ENCODE data around the gene CUEDC1. TPM values are rescaled to one million over a fixed set of nuclear protein-coding genes. Genes with fewer than 3 reads are reported as not detected.
A peak's percentile ranks its signal among the peaks of the same experiment; 100 is the strongest.

Gene CUEDC1
- total RNA-seq, 3 donors from 2014 or later, result 13.0 to 18.0 (median 14.5) TPM

- peak overlapping the region in 1 of 2 donors; percentile 85 for H3K27ac ChIP-seq
- DNase-seq (ENCODE audit: low spot score in 2 of 2), result no peak
- intact Hi-C loops (cut with DNase I; ENCODE audit: low total_unique reads), result no loop called here
Measured at GRCh38 chr17:57876866-57877237, 78.4 kb downstream of the CUEDC1 start.

DNA sequence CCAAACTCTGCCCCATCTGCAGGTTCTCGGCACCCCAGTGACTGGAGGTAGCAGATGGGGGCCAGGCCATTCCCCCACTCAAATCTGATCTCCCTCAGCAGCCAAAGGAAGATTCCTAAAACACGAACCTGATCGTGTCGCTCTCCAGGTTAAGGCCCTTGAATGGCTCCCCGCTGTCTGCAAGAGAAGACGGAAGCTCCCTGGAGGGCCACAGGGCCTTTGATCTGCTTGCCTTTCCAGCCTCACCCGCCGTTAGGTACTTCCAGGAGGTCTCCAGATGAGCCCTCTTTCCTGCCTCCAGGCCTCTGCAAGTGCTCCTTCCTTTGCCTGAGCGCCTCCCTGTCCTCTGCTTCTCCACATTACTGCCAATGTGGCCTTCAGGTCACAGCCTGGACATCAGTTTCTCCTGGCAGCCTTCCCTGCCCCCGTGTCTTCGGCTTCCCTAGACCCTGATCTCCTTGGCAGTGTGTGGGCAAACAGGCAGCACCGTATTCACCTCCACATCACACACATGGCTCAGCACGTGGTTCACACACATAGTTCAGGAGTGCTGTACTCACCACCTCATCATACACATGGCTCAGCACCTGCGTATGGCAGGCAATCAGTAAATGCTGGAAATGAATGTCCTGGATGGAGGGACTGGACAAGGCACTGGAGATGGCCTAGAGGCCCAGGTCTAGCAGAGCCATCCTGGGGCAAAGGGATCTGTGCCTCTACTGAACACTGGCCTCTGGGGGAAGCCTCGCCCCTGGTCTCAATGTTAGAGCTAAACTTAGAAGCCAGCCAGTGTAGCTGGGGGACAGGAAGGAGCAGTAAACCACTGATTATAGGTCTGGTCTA, 79.0 kb downstream of the CUEDC1 start:
- Histone ChIP-seq H3K4me3 (no peak overlapping the region), H3K4me1 (peaks cover 21 to 31% of the 10 kb centered on the region in 2 donors), H3K36me3 (no peaks in the 10 kb centered on the region), H3K27me3 (no peaks in the 10 kb centered on the region), H3K27ac (peak overlapping the region; percentile 85 to 90), H3K9me3 (no peaks in the 10 kb centered on the region)
- DNase-seq (ENCODE audit: low spot score in 2 of 2), result no peak
- intact Hi-C loops (cut with DNase I; ENCODE audit: low total_unique reads), result no loop called here
- TF ChIP-seq POLR2A (IDR thresholded peaks at IDR 0.05) (no peak), POLR2AphosphoS5 (IDR thresholded peaks at IDR 0.05) (no peak), CTCF (IDR thresholded peaks at IDR 0.05) (no peak)

More at GRCh38 chr17:57876866-57877237, 78.4 kb downstream of the CUEDC1 start:
- no peaks in the 10 kb centered on the region for H3K9me3 ChIP-seq
- H3K4me1 ChIP-seq, result peaks cover 21 to 37% of the 10 kb centered on the region in 2 donors
- no peak for TF ChIP-seq CTCF (IDR thresholded peaks at IDR 0.05)
- no peak for TF ChIP-seq POLR2AphosphoS5 (IDR thresholded peaks at IDR 0.05)
- no peak for TF ChIP-seq POLR2A (IDR thresholded peaks at IDR 0.05)
- no peak overlapping the region for H3K4me3 ChIP-seq
- H3K36me3 ChIP-seq, result no peaks in the 10 kb centered on the region
- no peaks in the 10 kb centered on the region for H3K27me3 ChIP-seq

DNA sequence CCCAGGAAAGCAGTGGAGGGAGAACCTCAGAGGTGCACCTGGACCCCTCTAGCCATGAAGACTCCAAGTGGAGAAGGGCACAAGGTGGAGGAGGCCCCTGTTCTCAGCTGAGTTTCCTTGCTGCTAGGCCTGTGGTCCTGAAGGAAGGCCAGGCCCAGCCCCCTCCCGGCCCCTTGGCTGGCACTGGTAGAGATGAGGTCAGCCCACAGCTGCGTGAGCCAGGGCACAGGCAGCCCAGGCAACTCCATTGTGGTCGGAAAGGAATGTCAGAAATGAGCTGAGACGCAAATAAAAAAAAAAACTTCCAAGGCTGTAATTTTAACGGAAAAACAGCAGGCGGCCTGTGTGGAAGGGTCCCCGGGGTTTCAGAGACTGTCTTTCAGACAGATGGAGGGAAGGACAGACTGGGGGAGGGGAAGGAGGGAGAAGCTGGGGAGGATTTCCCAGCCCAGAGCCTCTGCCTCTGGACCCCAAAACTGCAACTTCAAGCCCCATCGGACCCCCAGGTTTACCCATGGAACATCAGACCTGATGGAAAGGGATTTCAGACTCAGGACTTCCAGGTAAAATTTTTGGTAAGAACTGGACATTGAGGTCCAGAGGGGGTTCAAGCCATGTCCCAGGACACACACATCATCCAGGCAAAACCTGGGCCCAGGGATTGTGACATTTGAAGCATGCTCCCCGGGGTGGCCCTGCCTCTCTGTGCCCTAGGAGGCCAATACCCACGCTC, 79.8 kb downstream of the CUEDC1 start:
- TF ChIP-seq POLR2AphosphoS5 (IDR thresholded peaks at IDR 0.05) (peak; percentile 33 to 71 (median 61)), CTCF (IDR thresholded peaks at IDR 0.05) (peak; percentile 43 to 85 (median 77)), POLR2A (IDR thresholded peaks at IDR 0.05) (no peak)
- H3K27me3 ChIP-seq, result no peaks in the 10 kb centered on the region
- H3K27ac ChIP-seq, result peak overlapping the region; percentile 85 to 90
- DNase-seq (ENCODE audit: low spot score in 2 of 2), result peak; percentile 83 to 94
- intact Hi-C loops (cut with DNase I; ENCODE audit: low total_unique reads), result no loop called here
- peak overlapping the region in 1 of 3 donors; percentile 61 for H3K4me3 ChIP-seq
- no peaks in the 10 kb centered on the region for H3K9me3 ChIP-seq
- peaks cover 21 to 26% of the 10 kb centered on the region in 2 donors for H3K4me1 ChIP-seq
- no peaks in the 10 kb centered on the region for H3K36me3 ChIP-seq

GRCh38 chr17:57874434-57875289, 80.5 kb downstream of the CUEDC1 start:
- no peaks in the 10 kb centered on the region for H3K27me3 ChIP-seq
- H3K27ac ChIP-seq, result peak overlapping the region; percentile 85 to 90
- no peak for TF ChIP-seq CTCF (IDR thresholded peaks at IDR 0.05)
- TF ChIP-seq POLR2A (IDR thresholded peaks at IDR 0.05), result no peak
- TF ChIP-seq POLR2AphosphoS5 (IDR thresholded peaks at IDR 0.05), result peak in 1 of 3 donors; percentile 7
- peaks cover 21 to 26% of the 10 kb centered on the region in 2 donors for H3K4me1 ChIP-seq
- H3K9me3 ChIP-seq, result no peaks in the 10 kb centered on the region
- DNase-seq (ENCODE audit: low spot score in 2 of 2), result peak in 1 of 2 donors; percentile 74
- intact Hi-C loops (cut with DNase I; ENCODE audit: low total_unique reads), result no loop called here
- H3K4me3 ChIP-seq, result peak overlapping the region; percentile 3 to 61 (median 37)
- no peaks in the 10 kb centered on the region for H3K36me3 ChIP-seq
